Sigmoid colon (tissue), 4 donors: ENCODE results near the gene TAF1B.

Experiments used
- EP300 ChIP-seq, 4 donors: sonication (generic); formaldehyde crosslinking; IDR thresholded peaks; one replicate each; pipeline ENCODE4 v1.6.1; 2017; ENCODE audit warnings: antibody characterized with exemption in 4 of 4
- TF ChIP-seq, protein P1 (sequence below), 4 experiments: fragments of 450-650 bp in 3 of 4; fragments of 200-600 bp in 1 of 4; IDR thresholded peaks; one replicate each; pipeline ENCODE4 v1.5.1; 2016 to 2019; ENCODE audit warnings: antibody characterized with exemption in 4 of 4, mild to moderate bottlenecking in 3 of 4, moderate library complexity in 2 of 4

DNA sequence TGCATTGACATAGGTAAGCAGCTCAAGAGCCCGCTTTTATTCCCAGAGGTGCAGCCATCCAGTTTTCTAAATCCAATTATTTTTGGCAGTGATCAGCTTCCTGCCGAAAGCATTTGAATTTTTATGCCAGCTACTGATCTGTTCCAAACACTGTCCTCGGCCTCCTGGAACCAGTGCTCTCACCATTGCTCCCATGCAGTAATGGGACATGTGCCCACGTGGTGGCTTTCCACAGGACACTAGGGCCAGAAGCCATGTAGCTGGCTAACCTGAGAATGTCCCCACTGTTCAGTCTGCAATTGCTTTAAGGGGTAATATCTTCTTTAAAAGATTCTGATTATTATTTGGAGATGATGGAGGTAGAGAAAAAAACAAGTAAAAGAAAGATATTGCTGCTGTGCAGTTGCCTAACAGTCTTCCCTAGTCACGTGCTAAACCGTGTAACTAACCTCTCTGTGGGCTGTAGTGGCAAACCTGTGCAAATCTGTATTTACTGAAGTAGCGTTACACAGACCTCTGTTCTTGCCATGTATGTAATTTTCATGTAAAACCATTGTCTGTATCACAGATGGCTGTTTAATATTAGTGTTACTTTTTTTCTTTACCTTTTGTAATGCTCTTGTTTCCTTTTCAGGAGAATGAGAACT is 121.2 kb downstream of the TAF1B start:
- TF ChIP-seq EP300 (IDR thresholded peaks at IDR 0.05) = no peak
- TF ChIP-seq, protein P1, sequence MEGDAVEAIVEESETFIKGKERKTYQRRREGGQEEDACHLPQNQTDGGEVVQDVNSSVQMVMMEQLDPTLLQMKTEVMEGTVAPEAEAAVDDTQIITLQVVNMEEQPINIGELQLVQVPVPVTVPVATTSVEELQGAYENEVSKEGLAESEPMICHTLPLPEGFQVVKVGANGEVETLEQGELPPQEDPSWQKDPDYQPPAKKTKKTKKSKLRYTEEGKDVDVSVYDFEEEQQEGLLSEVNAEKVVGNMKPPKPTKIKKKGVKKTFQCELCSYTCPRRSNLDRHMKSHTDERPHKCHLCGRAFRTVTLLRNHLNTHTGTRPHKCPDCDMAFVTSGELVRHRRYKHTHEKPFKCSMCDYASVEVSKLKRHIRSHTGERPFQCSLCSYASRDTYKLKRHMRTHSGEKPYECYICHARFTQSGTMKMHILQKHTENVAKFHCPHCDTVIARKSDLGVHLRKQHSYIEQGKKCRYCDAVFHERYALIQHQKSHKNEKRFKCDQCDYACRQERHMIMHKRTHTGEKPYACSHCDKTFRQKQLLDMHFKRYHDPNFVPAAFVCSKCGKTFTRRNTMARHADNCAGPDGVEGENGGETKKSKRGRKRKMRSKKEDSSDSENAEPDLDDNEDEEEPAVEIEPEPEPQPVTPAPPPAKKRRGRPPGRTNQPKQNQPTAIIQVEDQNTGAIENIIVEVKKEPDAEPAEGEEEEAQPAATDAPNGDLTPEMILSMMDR (IDR thresholded peaks at IDR 0.05) = no peak
